K562 (cell line): Measurements from ENCODE around the gene PDZK1IP1. TPM values are rescaled to one million over a fixed set of nuclear protein-coding genes. Genes with fewer than 3 reads are reported as not detected.

Experiments used
- BRCA1 ChIP-seq, 2 experiments: fragments of 450-650 bp in 1 of 2; sonication (generic) in 1 of 2; formaldehyde crosslinking in 1 of 2; IDR thresholded peaks; 2 replicates each; pipeline versions ENCODE4 v1.5.0 to v1.6.1; 2017 to 2020; ENCODE audit warnings: mild to moderate bottlenecking in 1 of 2, missing genetic modification reagents in 1 of 2
- CBX8 ChIP-seq: fragments of 200-600 bp; sonication (generic); IDR thresholded peaks from 2 replicates; pipeline ENCODE4 v1.6.1; 2012; ENCODE audit warnings: borderline replicate concordance, mixed run types, low read depth, mild to moderate bottlenecking, moderate library complexity, mixed read lengths, low read length, control low read depth, inconsistent platforms; ENCODE audit not compliant: poor library complexity, severe bottlenecking; ENCODE audit errors: extremely low read depth
- CLOCK ChIP-seq: fragments of 250-450 bp; sonication (Bioruptor Pico); IDR thresholded peaks from 2 replicates; pipeline ENCODE4 v1.4.0; 2020; ENCODE audit warnings: mild to moderate bottlenecking, moderate library complexity, borderline replicate concordance
- CREB5 ChIP-seq: fragments of 250-450 bp; sonication (Bioruptor Pico); IDR thresholded peaks from 2 replicates; pipeline ENCODE4 v1.5.0; 2020; ENCODE audit warnings: mild to moderate bottlenecking
- GATAD2B ChIP-seq: fragments of 450-650 bp; IDR thresholded peaks from 2 replicates; pipeline ENCODE4 v1.6.1; 2017; ENCODE audit warnings: mild to moderate bottlenecking, borderline replicate concordance
- KAT2B ChIP-seq: IDR thresholded peaks from one replicate; pipeline ENCODE4 v1.6.1; 2012; ENCODE audit warnings: low read depth, mild to moderate bottlenecking, control low read depth, inconsistent platforms, low read length, moderate library complexity
- KDM1A ChIP-seq, 2 experiments: fragments of 450-650 bp; IDR thresholded peaks; 2 replicates each; pipeline ENCODE4 v1.6.1; 2016; ENCODE audit warnings: mild to moderate bottlenecking in 2 of 2
- MED1 ChIP-seq: sonication (generic); formaldehyde crosslinking; IDR thresholded peaks from 2 replicates; pipeline ENCODE4 v1.8.1; 2023; ENCODE audit warnings: missing genetic modification reagents, borderline replicate concordance
- NUFIP1 ChIP-seq: fragments of 450-650 bp; IDR thresholded peaks from 2 replicates; pipeline ENCODE4 v1.6.1; 2018; ENCODE audit not compliant: partially characterized antibody
- PHB2 ChIP-seq: fragments of 450-650 bp; IDR thresholded peaks from 2 replicates; pipeline ENCODE4 v1.6.1; 2017; ENCODE audit warnings: low read depth
- PHF8 ChIP-seq: fragments of 200-600 bp; sonication (generic); IDR thresholded peaks from 2 replicates; pipeline ENCODE4 v1.6.1; 2012; ENCODE audit warnings: mixed run types, mild to moderate bottlenecking, inconsistent platforms, low read length, moderate library complexity, borderline replicate concordance
- POLR2A ChIP-seq: fragments of 450-650 bp; conservative IDR thresholded peaks from 2 replicates; pipeline ENCODE4 v1.6.1; 2016
- RNF2 ChIP-seq: sonication (generic); IDR thresholded peaks from 2 replicates; pipeline ENCODE4 v1.6.1; 2016
- SIN3B ChIP-seq: fragments of 450-650 bp; IDR thresholded peaks from 2 replicates; pipeline ENCODE4 v1.6.1; 2017; ENCODE audit warnings: low read depth, mild to moderate bottlenecking, moderate library complexity
- SMARCC2 ChIP-seq: fragments of 450-650 bp; IDR thresholded peaks from 2 replicates; pipeline ENCODE4 v1.6.1; 2017; ENCODE audit warnings: antibody characterized with exemption, moderate library complexity, mild to moderate bottlenecking, low read depth
- TCF3 ChIP-seq: sonication (generic); formaldehyde crosslinking; IDR thresholded peaks from 2 replicates; pipeline ENCODE4 v1.4.0; 2020; ENCODE audit warnings: mild to moderate bottlenecking, missing genetic modification reagents
- TEAD4 ChIP-seq, 2 experiments: sonication (generic) in 1 of 2; formaldehyde crosslinking in 1 of 2; IDR thresholded peaks; 2 replicates each; pipeline versions ENCODE4 v1.6.1 to v1.8.0; 2012 to 2022; ENCODE audit warnings: borderline replicate concordance in 1 of 2, inconsistent platforms in 1 of 2, low read length in 1 of 2, mild to moderate bottlenecking in 1 of 2, missing genetic modification reagents in 1 of 2
- TFAP4 ChIP-seq: sonication (generic); formaldehyde crosslinking; IDR thresholded peaks from 2 replicates; pipeline ENCODE4 v1.8.0; 2022; ENCODE audit warnings: missing genetic modification reagents, mild to moderate bottlenecking, moderate library complexity, borderline replicate concordance
- ZNF347 ChIP-seq: fragments of 450-650 bp; formaldehyde crosslinking; IDR thresholded peaks from 2 replicates; pipeline ENCODE4 v1.4.0; 2020; ENCODE audit warnings: low read depth, mild to moderate bottlenecking, moderate library complexity
- ZNF512 ChIP-seq: IDR thresholded peaks from 2 replicates; pipeline ENCODE4 v1.6.1; 2016; ENCODE audit warnings: missing genetic modification characterization, missing compliant biosample characterization
- polyA plus RNA-seq, 8 experiments: library from polyadenylated mRNA; depleted of rRNA in 4 of 8; stranded (reverse) in 5 of 8; unstranded in 3 of 8; fragments of >200 nt; fragmentation: Nextera tagmentation in 2 of 8; fragmentation: Illumina TruSeq in 1 of 8; extraction: Ambion mirVana in 2 of 8; extraction: Trizol in 1 of 8; gene quantifications; 2 replicates each; pipeline versions ENCODE4 v1.2.1 to v1.2.3, GENCODE V29; 2011 to 2014; ENCODE audit warnings: inconsistent platforms in 1 of 8, missing spikeins in 1 of 8
- total RNA-seq, 7 experiments: library from RNA; depleted of rRNA in 6 of 7; stranded (reverse); fragments of >200 nt in 6 of 7; fragmentation: Illumina TruSeq in 2 of 7; extraction: Trizol in 2 of 7; gene quantifications; 2 replicates each; pipeline versions ENCODE4 v1.2.1 to v1.2.3, GENCODE V29; 2011 to 2021; ENCODE audit warnings: low replicate concordance in 1 of 7

PDZK1IP1 gene
- total and polyA plus RNA-seq, 9 of the 15 experiments (the other 6 are each of a cell fraction or from before 2014, with no cell fraction given), result 0.17 to 0.68 (median 0.53) TPM; not detected in 2

GRCh38 chr1:47231301-47232186, 41.7 kb upstream of the PDZK1IP1 start (continued):
- TF ChIP-seq SMARCC2 (peak; percentile 78; the same call in 1 of the 2 replicates), ZNF512 (tag) (no peak), CREB5 (CRISPR knock-in tag) (no peak), BRCA1 (IDR thresholded peaks at IDR 0.05) (no peak), BRCA1 (CRISPR knock-in tag; IDR thresholded peaks at IDR 0.05) (0 out of 2 replicates have a peak, but pooled peaks have one; percentile 51), CLOCK (CRISPR knock-in tag) (no peak), SIN3B (no peak), RNF2 (peak; percentile 83), GATAD2B (no peak), TEAD4 (IDR thresholded peaks at IDR 0.05; ENCODE audit: low read length) (peak; percentile 75), TEAD4 (CRISPR knock-in tag; IDR thresholded peaks at IDR 0.05; ENCODE audit: borderline replicate concordance) (no peak), CBX8 (peak; percentile 96), MED1 (CRISPR knock-in tag) (no peak), TFAP4 (CRISPR knock-in tag) (0 out of 2 replicates have a peak, but pooled peaks have one; percentile 43), PHB2 (peak; percentile 75), PHF8 (peak; percentile 53; the same call in 1 of the 2 replicates), NUFIP1 (peak; percentile 15), KAT2B (no peak), KDM1A (IDR thresholded peaks at IDR 0.05) (no peak; a peak in 1 of 4 replicates), POLR2A (peak; percentile 96), TCF3 (CRISPR knock-in tag) (peak; percentile 61; the same call in 1 of the 2 replicates), ZNF347 (CRISPR knock-in tag) (no peak)
